NT2/D1 (cell line): Measurements from ENCODE around the gene LYPLA2.

Source experiments
- SUZ12 ChIP-seq: IDR thresholded peaks from 2 replicates; pipeline ENCODE4 v1.6.1; 2011; ENCODE audit not compliant: insufficient read length, insufficient read depth; ENCODE audit errors: extremely low read depth
- YY1 ChIP-seq: IDR thresholded peaks from 2 replicates; pipeline ENCODE4 v1.6.1; 2011; ENCODE audit not compliant: insufficient read length, insufficient read depth

DNA sequence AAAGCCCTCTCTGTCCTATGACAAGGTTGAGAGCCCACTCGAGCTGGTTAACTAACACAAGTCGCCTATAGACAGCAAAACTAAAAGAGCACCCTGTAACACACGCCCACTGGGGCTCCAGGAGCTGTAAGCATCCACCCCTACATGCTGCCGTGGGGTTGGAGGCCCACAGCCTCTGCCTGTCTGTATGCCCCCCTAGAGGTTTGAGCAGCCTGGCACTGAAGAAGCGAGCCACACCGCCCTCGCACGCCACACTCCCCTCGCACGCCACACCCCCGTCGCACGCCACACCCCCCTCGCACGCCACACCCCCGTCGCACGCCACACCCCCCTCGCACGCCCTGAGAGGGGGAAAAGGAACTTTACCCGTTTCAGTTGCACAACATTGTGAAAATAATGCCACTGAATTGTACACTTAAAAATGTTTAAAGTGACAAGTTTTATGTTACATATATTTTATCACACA, 47.5 kb downstream of the LYPLA2 start:
- no peak for TF ChIP-seq SUZ12
- no peak for TF ChIP-seq YY1
